Measurements from ENCODE around the gene SUN2. TPM values are rescaled to one million over a fixed set of nuclear protein-coding genes. Genes with fewer than 3 reads are reported as not detected.

Gene SUN2
- total and polyA plus RNA-seq, 2 of the 13 experiments (the other 11 are each of a cell fraction or from before 2014, with no cell fraction given), result 45.6 to 56.6 TPM

- H3K4me2 ChIP-seq (ENCODE audit: low read depth, low read length), result no peak overlapping the region
- in situ Hi-C loops (cut with HindIII; ENCODE audit: extremely low pct_ligation_motif_present, low pct_unique_long_range_greater_than_20kb), result no loop called here
- no peak overlapping the region for H3K9ac ChIP-seq (ENCODE audit: insufficient read depth, low read depth, low read length)
- no peaks in the 10 kb centered on the region for H3K27me3 ChIP-seq (ENCODE audit: control insufficient read depth in 1 of 2, insufficient read depth in 2 of 2, low read length in 2 of 2)
- TF ChIP-seq ARHGAP35 (CRISPR knock-in tag; IDR thresholded peaks at IDR 0.05; ENCODE audit: borderline replicate concordance) (no peak), ZNF143 (CRISPR knock-in tag; IDR thresholded peaks at IDR 0.05) (no peak), AGO2 (optimal IDR thresholded peaks at IDR 0.05; ENCODE audit: low read depth, low read length) (peak; percentile 53)
- no peaks in the 10 kb centered on the region for H3K9me3 ChIP-seq (ENCODE audit: low read length)
- no peak for FAIRE-seq
- no peak for DNase-seq (ENCODE audit: low spot score)
- H3K4me3 ChIP-seq (replicated peaks in 1 of 3; ENCODE audit: insufficient read depth in 1 of 3, low read depth in 2 of 3, low read length in 3 of 3), result no peak overlapping the region
- ChIA-PET CTCF (ENCODE audit: low intra/inter-chr PET ratio, low total read pairs) (no interaction called here), POLR2A (no interaction called here)
- no peak overlapping the region for H2AFZ ChIP-seq (ENCODE audit: low read length)
- no TSS peak for BruUV-seq (replicated peaks)
- intact Hi-C loops (cut with micrococcal nuclease; ENCODE audit: unreplicated experiment), result no loop called here
- H3K27ac ChIP-seq (ENCODE audit: extremely low read length, insufficient read depth, low read length), result no peak overlapping the region
- WGBS (ENCODE audit: low lambda C conversion rate), result 100% methylated on average over 11 of the region's 12 CpGs
- no peaks in the 10 kb centered on the region for H4K20me1 ChIP-seq (ENCODE audit: insufficient read depth, low read length)
- no peak for ATAC-seq
- peaks cover 3% of the 10 kb centered on the region for H3K79me2 ChIP-seq (ENCODE audit: insufficient read depth, low read length)
- H3K4me1 ChIP-seq (ENCODE audit: insufficient read depth, low read length), result peaks cover 44% of the 10 kb centered on the region
- peaks cover 31 to 49% of the 10 kb centered on the region in 2 experiments; a peak in 4 of 5 replicates for H3K36me3 ChIP-seq (replicated peaks in 1 of 2; ENCODE audit: control insufficient read depth in 1 of 2, insufficient read depth in 2 of 2, low read length in 2 of 2)
These were observed 4.8 kb downstream of the SUN2 start for GRCh38 chr22:38751066-38751421.

- H3K4me2 ChIP-seq (ENCODE audit: low read depth, low read length), result no peak overlapping the region
- peaks cover 32 to 53% of the 10 kb centered on the region in 2 experiments; a peak in 4 of 5 replicates for H3K36me3 ChIP-seq (replicated peaks in 1 of 2; ENCODE audit: control insufficient read depth in 1 of 2, insufficient read depth in 2 of 2, low read length in 2 of 2)
- no peak for ATAC-seq
- H4K20me1 ChIP-seq (ENCODE audit: insufficient read depth, low read length), result no peaks in the 10 kb centered on the region
- H3K27me3 ChIP-seq (ENCODE audit: control insufficient read depth in 1 of 2, insufficient read depth in 2 of 2, low read length in 2 of 2), result no peaks in the 10 kb centered on the region
- no peak overlapping the region for H2AFZ ChIP-seq (ENCODE audit: low read length)
- no peak overlapping the region for H3K9ac ChIP-seq (ENCODE audit: insufficient read depth, low read depth, low read length)
- intact Hi-C loops (cut with micrococcal nuclease; ENCODE audit: unreplicated experiment), result no loop called here
- POLR2A ChIA-PET, result no interaction called here
- no peak for DNase-seq (ENCODE audit: low spot score)
- H3K79me2 ChIP-seq (ENCODE audit: insufficient read depth, low read length), result peaks cover 3% of the 10 kb centered on the region
- H3K4me1 ChIP-seq (ENCODE audit: insufficient read depth, low read length), result peaks cover 48% of the 10 kb centered on the region
- BruUV-seq (replicated peaks), result no TSS peak
- no peak overlapping the region for H3K4me3 ChIP-seq (replicated peaks in 1 of 3; ENCODE audit: insufficient read depth in 1 of 3, low read depth in 2 of 3, low read length in 3 of 3)
- TF ChIP-seq FOXO4 (CRISPR knock-in tag; conservative IDR thresholded peaks at IDR 0.05), result 0 out of 2 replicates have a peak, but pooled peaks have one; percentile 50
- peak; percentile 38; the same call in 1 of the 2 replicates for TF ChIP-seq RBFOX2 (IDR thresholded peaks at IDR 0.05; ENCODE audit: low read depth, low read length)
- no peak for TF ChIP-seq SIN3B (IDR thresholded peaks at IDR 0.05; ENCODE audit: low read length)
- CTCF ChIA-PET (ENCODE audit: low intra/inter-chr PET ratio, low total read pairs), result no interaction called here
- H3K9me3 ChIP-seq (ENCODE audit: low read length), result no peaks in the 10 kb centered on the region
- WGBS (ENCODE audit: low lambda C conversion rate), result 95% methylated on average over 4 of the region's 17 CpGs
- in situ Hi-C loops (cut with HindIII; ENCODE audit: extremely low pct_ligation_motif_present, low pct_unique_long_range_greater_than_20kb), result no loop called here
- H3K27ac ChIP-seq (ENCODE audit: extremely low read length, insufficient read depth, low read length), result no peak overlapping the region
- no peak for FAIRE-seq
These were observed 5.2 kb downstream of the SUN2 start for GRCh38 chr22:38750638-38751037.

All from HepG2 (cell line).